ENCODE results near the gene NTN3.
A peak's percentile ranks its signal among the peaks of the same experiment; 100 is the strongest.

Gene NTN3

GRCh38 chr16:2489581-2489980 lies 18.5 kb downstream of the NTN3 start:
- H3K4me3 ChIP-seq (ENCODE audit: low read depth, low read length): no peak overlapping the region
- no peak for DNase-seq (ENCODE audit: low read depth)

GRCh38 chr16:2490190-2491105 lies 19.4 kb downstream of the NTN3 start:
- no peak for DNase-seq (ENCODE audit: low read depth)
- no peak overlapping the region for H3K4me3 ChIP-seq (ENCODE audit: low read depth, low read length)

GRCh38 chr16:2492292-2492691 lies 21.2 kb downstream of the NTN3 start:
- H3K4me3 ChIP-seq (ENCODE audit: low read depth, low read length): no peak overlapping the region
- DNase-seq (ENCODE audit: low read depth): no peak

- no peak overlapping the region for H3K4me3 ChIP-seq (ENCODE audit: low read depth, low read length)
- DNase-seq (ENCODE audit: low read depth): no peak
Observed at GRCh38 chr16:2493605-2494004, 22.5 kb downstream of the NTN3 start.

GRCh38 chr16:2494616-2495015 lies 23.5 kb downstream of the NTN3 start:
- DNase-seq (ENCODE audit: low read depth): no peak
- H3K4me3 ChIP-seq (ENCODE audit: low read depth, low read length): no peak overlapping the region

- no peak for DNase-seq (ENCODE audit: low read depth)
- no peak overlapping the region for H3K4me3 ChIP-seq (ENCODE audit: low read depth, low read length)
Observed at GRCh38 chr16:2495041-2495440, 23.9 kb downstream of the NTN3 start.

GRCh38 chr16:2496223-2497115 lies 25.4 kb downstream of the NTN3 start:
- no peak for DNase-seq (ENCODE audit: low read depth)
- H3K4me3 ChIP-seq (ENCODE audit: low read depth, low read length): no peak overlapping the region

- H3K4me3 ChIP-seq (ENCODE audit: low read depth, low read length): no peak overlapping the region
- DNase-seq (ENCODE audit: low read depth): no peak
Observed at GRCh38 chr16:2497116-2497630, 26.1 kb downstream of the NTN3 start.

GRCh38 chr16:2497695-2498484 lies 26.8 kb downstream of the NTN3 start:
- no peak for DNase-seq (ENCODE audit: low read depth)
- H3K4me3 ChIP-seq (ENCODE audit: low read depth, low read length): no peak overlapping the region

GRCh38 chr16:2498531-2499253 lies 27.6 kb downstream of the NTN3 start:
- no peak for DNase-seq (ENCODE audit: low read depth)

GRCh38 chr16:2499454-2499853 lies 28.4 kb downstream of the NTN3 start:
- DNase-seq (ENCODE audit: low read depth): no peak
- H3K4me3 ChIP-seq (ENCODE audit: low read depth, low read length): no peak overlapping the region

More at GRCh38 chr16:2498531-2499253, 27.6 kb downstream of the NTN3 start:
- H3K4me3 ChIP-seq (ENCODE audit: low read depth, low read length): no peak overlapping the region

- H3K4me3 ChIP-seq (ENCODE audit: low read depth, low read length): no peak overlapping the region
- no peak for DNase-seq (ENCODE audit: low read depth)
Observed at GRCh38 chr16:2499890-2500429, 28.9 kb downstream of the NTN3 start.

GRCh38 chr16:2500430-2500917 lies 29.4 kb downstream of the NTN3 start:
- no peak overlapping the region for H3K4me3 ChIP-seq (ENCODE audit: low read depth, low read length)
- no peak for DNase-seq (ENCODE audit: low read depth)

GRCh38 chr16:2500918-2501750 lies 30.0 kb downstream of the NTN3 start:
- no peak overlapping the region for H3K4me3 ChIP-seq (ENCODE audit: low read depth, low read length)
- DNase-seq (ENCODE audit: low read depth): peak; percentile 55

- DNase-seq (ENCODE audit: low read depth): no peak
- no peak overlapping the region for H3K4me3 ChIP-seq (ENCODE audit: low read depth, low read length)
Observed at GRCh38 chr16:2501946-2502895, 31.1 kb downstream of the NTN3 start.

- DNase-seq (ENCODE audit: low read depth): no peak
- no peak overlapping the region for H3K4me3 ChIP-seq (ENCODE audit: low read depth, low read length)
Observed at GRCh38 chr16:2505695-2506094, 34.6 kb downstream of the NTN3 start.
